HEK293 (cell line): ENCODE data around the gene GDPD5.

ENCODE experiments used
- CTCF ChIA-PET: fragments of 350-600 bp; formaldehyde crosslinking; extraction: SDS; loops from one replicate; lab custom pipeline; 2021; ENCODE audit warnings: antibody characterized with exemption; lab: Yijun Ruan, JAX
- POLR2A ChIA-PET: fragments of 300-600 bp; formaldehyde crosslinking; extraction: SDS; loops from one replicate; lab custom pipeline; 2020; ENCODE audit warnings: antibody characterized with exemption, inconsistent platforms; lab: Yijun Ruan, JAX
- H3K27ac ChIP-seq: fragments of 200-500 bp; sonication (Bioruptor generic); 2 replicates; pipeline ENCODE4 v1.5.1; 2014; ENCODE audit warnings: low read depth, low read length, control low read depth, inconsistent platforms; ENCODE audit errors: extremely low read depth
- H3K36me3 ChIP-seq, 2 experiments: fragments of 200-500 bp in 1 of 2; sonication (Bioruptor generic) in 1 of 2; 1 replicate in 1 of 2; 2 replicates in 1 of 2; pipeline ENCODE4 v1.5.1; 2014 to 2017; ENCODE audit warnings: inconsistent platforms in 2 of 2, low read length in 2 of 2; ENCODE audit not compliant: control insufficient read depth in 2 of 2, insufficient read depth in 1 of 2
- H3K4me1 ChIP-seq: fragments of 200-500 bp; sonication (Bioruptor generic); 2 replicates; pipeline ENCODE4 v1.5.1; 2014; ENCODE audit warnings: mild to moderate bottlenecking, low read length, inconsistent platforms; ENCODE audit not compliant: control insufficient read depth, insufficient read depth
- H3K4me3 ChIP-seq: 2 replicates; pipeline ENCODE4 v1.5.1; 2011; ENCODE audit warnings: low read depth, mild to moderate bottlenecking, control low read depth, low read length, moderate library complexity
- H3K9me3 ChIP-seq: fragments of 200-500 bp; sonication (Bioruptor generic); 2 replicates; pipeline ENCODE4 v1.5.1; 2014; ENCODE audit warnings: low read depth, low read length, inconsistent platforms; ENCODE audit not compliant: control insufficient read depth, insufficient read depth
- EGR2 ChIP-seq: fragments of 450-650 bp; formaldehyde crosslinking; IDR thresholded peaks from 2 replicates; pipeline ENCODE4 v1.5.1; 2016; ENCODE audit warnings: low read depth, missing biosample characterization, missing genetic modification characterization
- TCF7L2 ChIP-seq: IDR thresholded peaks from 2 replicates; pipeline ENCODE4 v1.6.1; 2011; ENCODE audit warnings: low read depth, mild to moderate bottlenecking, inconsistent platforms, low read length, moderate library complexity, borderline replicate concordance
- ZFP3 ChIP-seq: fragments of 450-650 bp; formaldehyde crosslinking; IDR thresholded peaks from 2 replicates; pipeline ENCODE4 v1.5.1; 2016; ENCODE audit warnings: low read depth, missing biosample characterization, missing genetic modification characterization
- ZIC2 ChIP-seq: fragments of 450-650 bp; formaldehyde crosslinking; IDR thresholded peaks from 2 replicates; pipeline ENCODE4 v1.5.1; 2016; ENCODE audit warnings: missing biosample characterization, missing genetic modification characterization
- ZNF121 ChIP-seq: fragments of 450-650 bp; formaldehyde crosslinking; IDR thresholded peaks from 2 replicates; pipeline ENCODE4 v1.5.1; 2016; ENCODE audit warnings: missing biosample characterization, missing genetic modification characterization
- ZNF140 ChIP-seq: fragments of 450-650 bp; formaldehyde crosslinking; IDR thresholded peaks from 2 replicates; pipeline ENCODE4 v1.5.1; 2016; ENCODE audit warnings: missing biosample characterization, missing genetic modification characterization
- ZNF211 ChIP-seq: fragments of 450-650 bp; formaldehyde crosslinking; IDR thresholded peaks from 2 replicates; pipeline ENCODE4 v1.5.1; 2016; ENCODE audit warnings: low read depth, missing biosample characterization, missing genetic modification characterization
- ZNF274 ChIP-seq, 2 experiments: fragments of 200-500 bp in 1 of 2; fragments of 450-650 bp in 1 of 2; sonication (Bioruptor generic) in 1 of 2; formaldehyde crosslinking in 1 of 2; IDR thresholded peaks; 2 replicates each; pipeline versions ENCODE4 v1.5.1 to v1.6.1; 2014 to 2016; ENCODE audit warnings: borderline replicate concordance in 1 of 2, inconsistent platforms in 1 of 2, low read length in 1 of 2, missing biosample characterization in 1 of 2, missing genetic modification characterization in 1 of 2
- ZNF350 ChIP-seq: fragments of 450-650 bp; formaldehyde crosslinking; IDR thresholded peaks from 2 replicates; pipeline ENCODE4 v1.5.0; 2017; ENCODE audit warnings: missing biosample characterization, mild to moderate bottlenecking, missing genetic modification characterization
- ZNF366 ChIP-seq: fragments of 450-650 bp; formaldehyde crosslinking; conservative IDR thresholded peaks from 2 replicates; pipeline ENCODE4 v1.5.1; 2016; ENCODE audit warnings: missing biosample characterization, missing genetic modification characterization
- ZNF530 ChIP-seq: fragments of 450-650 bp; formaldehyde crosslinking; IDR thresholded peaks from 2 replicates; pipeline ENCODE4 v1.5.1; 2016; ENCODE audit warnings: low read depth, missing biosample characterization, missing genetic modification characterization
- TF ChIP-seq, protein P1 (sequence below): IDR thresholded peaks from 2 replicates; pipeline ENCODE4 v1.6.1; 2011; ENCODE audit warnings: mild to moderate bottlenecking, low read depth, low read length, borderline replicate concordance
- TF ChIP-seq, protein P2 (sequence below): fragments of 450-650 bp; formaldehyde crosslinking; IDR thresholded peaks from 2 replicates; pipeline ENCODE4 v1.5.1; 2017; ENCODE audit warnings: missing biosample characterization, missing genetic modification characterization
- TF ChIP-seq, protein P3 (sequence below): fragments of 450-650 bp; formaldehyde crosslinking; IDR thresholded peaks from 2 replicates; pipeline ENCODE4 v1.5.1; 2016; ENCODE audit warnings: missing biosample characterization, missing genetic modification characterization
- TF ChIP-seq, protein P4 (sequence below): fragments of 450-650 bp; formaldehyde crosslinking; optimal IDR thresholded peaks from 2 replicates; pipeline ENCODE3; 2016; ENCODE audit warnings: missing biosample characterization, mild to moderate bottlenecking, missing genetic modification characterization

The GDPD5 gene

DNA sequence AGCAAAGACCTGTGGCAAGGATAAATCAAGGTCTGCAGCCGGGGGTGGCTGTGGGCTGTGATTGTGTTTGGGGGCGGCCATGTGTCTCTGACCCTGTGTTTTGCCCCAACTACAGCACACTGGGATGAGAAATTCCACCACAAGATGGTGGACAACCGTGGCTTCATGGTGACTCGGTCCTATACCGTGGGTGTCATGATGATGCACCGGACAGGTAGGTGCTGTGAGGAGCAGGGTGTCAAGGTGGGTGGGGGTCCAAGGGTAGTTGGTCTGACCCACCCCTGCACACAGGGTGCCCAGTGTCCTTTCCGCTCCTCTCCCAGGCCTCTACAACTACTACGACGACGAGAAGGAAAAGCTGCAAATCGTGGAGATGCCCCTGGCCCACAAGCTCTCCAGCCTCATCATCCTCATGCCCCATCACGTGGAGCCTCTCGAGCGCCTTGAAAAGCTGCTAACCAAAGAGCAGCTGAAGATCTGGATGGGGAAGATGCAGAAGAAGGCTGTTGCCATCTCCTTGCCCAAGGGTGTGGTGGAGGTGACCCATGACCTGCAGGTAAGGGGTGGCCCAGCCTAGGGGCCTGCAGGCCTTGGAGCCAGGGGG lies 43.0 kb upstream of the GDPD5 start:
- ChIA-PET POLR2A (no interaction called here), CTCF (interaction anchor here (0.5 to 0.6 kb wide), 2 partner anchors 15 to 177 kb away, joined by 3 to 4 read pairs; no protein-coding TSS in a partner anchor)
- Histone ChIP-seq H3K4me3 (no peak overlapping the region), H3K27ac (no peak overlapping the region), H3K4me1 (no peaks in the 10 kb centered on the region), H3K9me3 (no peaks in the 10 kb centered on the region), H3K36me3 (peaks cover 0 to 96% of the 10 kb centered on the region in 2 experiments; a peak in 2 of 3 replicates)
- no peak for TF ChIP-seq ZNF140 (tag by site-specific recombination)
- TF ChIP-seq, protein P1, sequence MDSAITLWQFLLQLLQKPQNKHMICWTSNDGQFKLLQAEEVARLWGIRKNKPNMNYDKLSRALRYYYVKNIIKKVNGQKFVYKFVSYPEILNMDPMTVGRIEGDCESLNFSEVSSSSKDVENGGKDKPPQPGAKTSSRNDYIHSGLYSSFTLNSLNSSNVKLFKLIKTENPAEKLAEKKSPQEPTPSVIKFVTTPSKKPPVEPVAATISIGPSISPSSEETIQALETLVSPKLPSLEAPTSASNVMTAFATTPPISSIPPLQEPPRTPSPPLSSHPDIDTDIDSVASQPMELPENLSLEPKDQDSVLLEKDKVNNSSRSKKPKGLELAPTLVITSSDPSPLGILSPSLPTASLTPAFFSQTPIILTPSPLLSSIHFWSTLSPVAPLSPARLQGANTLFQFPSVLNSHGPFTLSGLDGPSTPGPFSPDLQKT: no peak

DNA sequence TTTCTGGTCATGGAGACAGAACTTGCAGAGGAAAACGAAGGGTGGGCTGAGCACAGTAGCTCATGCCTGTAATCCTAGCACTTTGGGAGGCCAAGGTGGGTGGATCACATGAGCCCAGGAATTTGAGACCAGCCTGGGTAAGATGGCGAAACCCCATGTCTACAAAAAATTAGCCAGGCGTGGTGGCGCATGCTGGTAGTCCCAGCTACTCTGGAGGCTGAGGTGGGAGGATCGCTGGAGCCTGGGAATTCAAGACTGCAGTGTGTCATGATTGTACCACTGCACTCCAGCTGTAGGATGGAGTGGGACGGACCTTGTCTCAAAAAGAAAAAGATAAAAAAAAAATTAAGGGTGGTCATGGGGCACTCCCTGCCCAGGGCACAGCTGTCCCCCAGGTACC lies 42.2 kb upstream of the GDPD5 start:
- POLR2A ChIA-PET: interaction anchor here (1.4 kb wide), 1 partner anchor 14 kb away, joined by 4 read pairs; no protein-coding TSS in a partner anchor

DNA sequence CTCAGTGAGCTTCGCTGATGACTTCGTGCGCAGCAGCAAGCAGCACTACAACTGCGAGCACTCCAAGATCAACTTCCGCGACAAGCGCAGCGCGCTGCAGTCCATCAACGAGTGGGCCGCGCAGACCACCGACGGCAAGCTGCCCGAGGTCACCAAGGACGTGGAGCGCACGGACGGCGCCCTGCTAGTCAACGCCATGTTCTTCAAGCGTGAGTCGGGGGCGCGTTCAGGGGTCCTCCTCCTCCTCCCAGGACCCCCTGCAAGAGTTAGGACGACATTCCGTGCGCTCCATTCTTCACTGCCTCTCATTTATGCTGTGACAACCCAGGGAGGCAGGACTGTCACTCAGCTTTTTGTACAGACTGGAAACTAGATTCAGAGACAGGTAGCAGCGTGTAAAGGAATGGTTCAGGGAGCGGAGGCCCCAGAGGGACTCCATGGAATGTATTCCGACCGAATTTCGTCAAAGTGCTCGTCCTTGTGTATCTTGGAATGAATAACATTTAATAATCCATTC lies 41.1 kb upstream of the GDPD5 start:
- no peaks in the 10 kb centered on the region for H3K4me1 ChIP-seq
- TF ChIP-seq ZNF530 (tag by site-specific recombination) (no peak), ZIC2 (tag by site-specific recombination) (no peak), ZNF121 (no peak), ZFP3 (tag by site-specific recombination) (no peak), ZNF211 (tag by site-specific recombination) (no peak), ZNF274 (IDR thresholded peaks at IDR 0.05; ENCODE audit: low read length) (no peak), ZNF274 (tag by site-specific recombination; IDR thresholded peaks at IDR 0.05; ENCODE audit: borderline replicate concordance) (no peak), ZNF366 (tag by site-specific recombination) (no peak)
- TF ChIP-seq, protein P2, sequence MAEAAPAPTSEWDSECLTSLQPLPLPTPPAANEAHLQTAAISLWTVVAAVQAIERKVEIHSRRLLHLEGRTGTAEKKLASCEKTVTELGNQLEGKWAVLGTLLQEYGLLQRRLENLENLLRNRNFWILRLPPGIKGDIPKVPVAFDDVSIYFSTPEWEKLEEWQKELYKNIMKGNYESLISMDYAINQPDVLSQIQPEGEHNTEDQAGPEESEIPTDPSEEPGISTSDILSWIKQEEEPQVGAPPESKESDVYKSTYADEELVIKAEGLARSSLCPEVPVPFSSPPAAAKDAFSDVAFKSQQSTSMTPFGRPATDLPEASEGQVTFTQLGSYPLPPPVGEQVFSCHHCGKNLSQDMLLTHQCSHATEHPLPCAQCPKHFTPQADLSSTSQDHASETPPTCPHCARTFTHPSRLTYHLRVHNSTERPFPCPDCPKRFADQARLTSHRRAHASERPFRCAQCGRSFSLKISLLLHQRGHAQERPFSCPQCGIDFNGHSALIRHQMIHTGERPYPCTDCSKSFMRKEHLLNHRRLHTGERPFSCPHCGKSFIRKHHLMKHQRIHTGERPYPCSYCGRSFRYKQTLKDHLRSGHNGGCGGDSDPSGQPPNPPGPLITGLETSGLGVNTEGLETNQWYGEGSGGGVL (tag by site-specific recombination): no peak
- TF ChIP-seq, protein P3, sequence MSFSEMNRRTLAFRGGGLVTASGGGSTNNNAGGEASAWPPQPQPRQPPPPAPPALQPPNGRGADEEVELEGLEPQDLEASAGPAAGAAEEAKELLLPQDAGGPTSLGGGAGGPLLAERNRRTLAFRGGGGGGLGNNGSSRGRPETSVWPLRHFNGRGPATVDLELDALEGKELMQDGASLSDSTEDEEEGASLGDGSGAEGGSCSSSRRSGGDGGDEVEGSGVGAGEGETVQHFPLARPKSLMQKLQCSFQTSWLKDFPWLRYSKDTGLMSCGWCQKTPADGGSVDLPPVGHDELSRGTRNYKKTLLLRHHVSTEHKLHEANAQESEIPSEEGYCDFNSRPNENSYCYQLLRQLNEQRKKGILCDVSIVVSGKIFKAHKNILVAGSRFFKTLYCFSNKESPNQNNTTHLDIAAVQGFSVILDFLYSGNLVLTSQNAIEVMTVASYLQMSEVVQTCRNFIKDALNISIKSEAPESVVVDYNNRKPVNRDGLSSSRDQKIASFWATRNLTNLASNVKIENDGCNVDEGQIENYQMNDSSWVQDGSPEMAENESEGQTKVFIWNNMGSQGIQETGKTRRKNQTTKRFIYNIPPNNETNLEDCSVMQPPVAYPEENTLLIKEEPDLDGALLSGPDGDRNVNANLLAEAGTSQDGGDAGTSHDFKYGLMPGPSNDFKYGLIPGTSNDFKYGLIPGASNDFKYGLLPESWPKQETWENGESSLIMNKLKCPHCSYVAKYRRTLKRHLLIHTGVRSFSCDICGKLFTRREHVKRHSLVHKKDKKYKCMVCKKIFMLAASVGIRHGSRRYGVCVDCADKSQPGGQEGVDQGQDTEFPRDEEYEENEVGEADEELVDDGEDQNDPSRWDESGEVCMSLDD: no peak
- TF ChIP-seq, protein P4, sequence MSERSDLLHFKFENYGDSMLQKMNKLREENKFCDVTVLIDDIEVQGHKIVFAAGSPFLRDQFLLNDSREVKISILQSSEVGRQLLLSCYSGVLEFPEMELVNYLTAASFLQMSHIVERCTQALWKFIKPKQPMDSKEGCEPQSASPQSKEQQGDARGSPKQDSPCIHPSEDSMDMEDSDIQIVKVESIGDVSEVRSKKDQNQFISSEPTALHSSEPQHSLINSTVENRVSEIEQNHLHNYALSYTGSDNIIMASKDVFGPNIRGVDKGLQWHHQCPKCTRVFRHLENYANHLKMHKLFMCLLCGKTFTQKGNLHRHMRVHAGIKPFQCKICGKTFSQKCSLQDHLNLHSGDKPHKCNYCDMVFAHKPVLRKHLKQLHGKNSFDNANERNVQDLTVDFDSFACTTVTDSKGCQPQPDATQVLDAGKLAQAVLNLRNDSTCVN (tag by site-specific recombination): no peak
- no peak overlapping the region for H3K4me3 ChIP-seq
- ChIA-PET CTCF (interaction anchor here (0.6 kb wide), 1 partner anchor 158 kb away, joined by 3 read pairs; no protein-coding TSS in a partner anchor), POLR2A (interaction anchor here (0.8 to 1.4 kb wide), 2 partner anchors 9 to 13 kb away, joined by 3 to 4 read pairs; no protein-coding TSS in a partner anchor)
- H3K27ac ChIP-seq: no peak overlapping the region
- peaks cover 0 to 77% of the 10 kb centered on the region in 2 experiments; a peak in 2 of 3 replicates for H3K36me3 ChIP-seq
- H3K9me3 ChIP-seq: no peaks in the 10 kb centered on the region

More for the DNA sequence above, 42.2 kb upstream of the GDPD5 start:
- Histone ChIP-seq H3K9me3 (no peaks in the 10 kb centered on the region), H3K27ac (no peak overlapping the region)
- CTCF ChIA-PET: interaction anchor here (0.5 kb wide), 1 partner anchor 14 kb away, joined by 3 read pairs; no protein-coding TSS in a partner anchor
- 0 out of 2 replicates have a peak, but pooled peaks have one; percentile 6 for TF ChIP-seq EGR2 (tag by site-specific recombination)
- TF ChIP-seq ZNF350: no peak
- TF ChIP-seq TCF7L2: no peak
- TF ChIP-seq, all 188 proteins: peak for 1
- Histone ChIP-seq H3K4me3 (no peak overlapping the region), H3K36me3 (peaks cover 0 to 89% of the 10 kb centered on the region in 2 experiments; a peak in 2 of 3 replicates), H3K4me1 (no peaks in the 10 kb centered on the region)
